ENCODE results near the gene ST14.
"Not testable (repeated sequence)": the region's sequence is repeated elsewhere in the genome, so short reads cannot be mapped to it uniquely, and the experiment has no call there.

Gene ST14

GRCh38 chr11:130223291-130223971, 63.8 kb downstream of the ST14 start:
- no peak for DNase-seq (ENCODE audit: low read depth in 1 of 2, low spot score in 1 of 2)

DNA sequence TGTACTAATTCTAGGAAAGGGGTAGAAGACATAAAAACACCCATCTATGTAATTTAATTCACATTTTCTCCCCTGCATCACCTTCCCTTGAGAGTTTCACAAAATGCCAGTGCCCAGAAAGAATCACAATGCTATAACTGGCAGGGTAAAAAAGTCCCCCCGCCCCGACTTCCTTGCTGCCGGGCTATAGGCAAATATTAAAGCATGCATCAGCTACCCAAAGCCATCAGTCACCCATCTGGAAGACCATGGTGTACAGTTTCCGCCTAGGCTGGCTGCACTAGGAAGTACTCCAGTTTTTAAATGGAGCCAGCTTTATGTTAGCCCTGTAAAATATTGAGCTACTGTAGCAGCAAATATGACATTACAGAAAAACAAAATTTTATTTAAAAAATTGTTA, 67.8 kb downstream of the ST14 start:
- DNase-seq (ENCODE audit: low read depth in 1 of 2, low spot score in 1 of 2), result no peak

DNA sequence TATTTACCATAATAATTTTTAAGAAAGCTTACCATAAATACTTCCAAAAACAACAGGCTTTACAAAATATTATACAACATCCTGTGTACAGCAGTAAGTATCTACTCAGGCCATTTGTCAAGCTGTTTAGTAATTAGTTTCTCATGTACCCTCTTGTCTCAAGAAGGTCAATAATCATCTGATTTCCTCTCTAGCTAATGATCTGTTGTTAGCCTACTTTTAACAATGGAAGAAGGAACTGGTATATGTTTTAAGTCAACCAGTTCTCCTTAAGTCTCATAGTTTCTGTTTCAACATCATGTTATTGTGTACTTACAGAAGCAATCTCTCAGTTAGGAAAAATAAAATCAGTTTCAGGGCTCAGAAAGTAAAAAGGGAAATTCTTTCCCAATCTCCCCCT, 73.9 kb downstream of the ST14 start:
- not testable (repeated sequence) for DNase-seq (ENCODE audit: low read depth in 1 of 2, low spot score in 1 of 2)

- DNase-seq (ENCODE audit: low read depth in 1 of 2, low spot score in 1 of 2), result not testable (repeated sequence)
Observed at GRCh38 chr11:130233888-130234287, 74.3 kb downstream of the ST14 start.

GRCh38 chr11:130234315-130234714, 74.7 kb downstream of the ST14 start:
- no peak for DNase-seq (ENCODE audit: low read depth in 1 of 2, low spot score in 1 of 2)

DNA sequence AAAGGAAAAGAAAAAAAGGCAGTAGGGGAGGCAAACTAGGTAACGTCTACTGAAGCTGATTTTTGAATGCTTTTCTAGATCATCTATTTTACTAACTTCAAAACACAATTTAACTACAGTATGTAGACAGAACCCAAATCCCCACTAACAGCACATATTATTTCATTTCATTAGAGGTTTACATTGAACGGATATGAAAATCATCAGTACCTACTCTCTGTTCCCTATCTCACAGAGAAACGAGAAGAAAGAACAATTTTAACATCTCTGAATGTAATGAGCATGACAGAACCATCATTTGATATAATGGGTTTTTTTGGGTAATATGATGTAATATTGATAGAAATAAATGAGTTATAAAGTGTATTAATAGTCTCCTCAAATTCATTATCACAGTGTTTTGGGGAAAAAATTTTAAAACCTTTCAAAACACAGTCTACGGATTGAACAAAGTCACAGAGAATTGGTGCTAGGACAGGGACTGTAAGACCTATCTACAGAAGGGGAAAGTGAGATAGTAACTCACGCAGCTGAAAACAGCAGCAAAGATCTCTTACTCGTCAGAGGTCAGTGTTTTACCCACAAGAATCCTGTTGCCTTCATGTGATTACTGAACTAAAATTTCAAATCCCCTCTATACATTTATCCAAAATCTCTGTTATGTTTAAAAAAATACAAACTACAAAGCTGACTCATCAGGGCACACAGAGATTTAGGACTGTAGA, 77.9 kb downstream of the ST14 start:
- no peak for DNase-seq (ENCODE audit: low read depth in 1 of 2, low spot score in 1 of 2)

DNA sequence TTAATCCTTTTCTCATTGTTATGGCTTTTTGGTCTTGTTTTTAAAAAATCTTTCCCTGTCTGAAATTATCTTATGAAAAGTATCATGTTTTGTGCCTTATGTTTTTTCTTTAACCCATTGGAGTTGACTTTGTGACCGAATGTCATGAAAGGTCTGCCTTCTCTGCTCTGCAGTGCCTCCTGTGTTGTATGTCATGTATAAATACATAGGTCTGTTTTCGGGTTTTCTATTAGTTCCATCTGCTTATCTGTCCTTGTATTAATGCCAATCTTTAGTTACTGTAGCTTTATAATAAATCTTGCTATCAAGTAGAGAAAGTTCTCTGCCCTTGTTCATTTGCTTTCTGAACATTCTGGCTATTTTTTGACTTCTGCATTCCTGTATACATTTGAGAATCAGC, 82.1 kb downstream of the ST14 start:
- DNase-seq (ENCODE audit: low read depth in 1 of 2, low spot score in 1 of 2), result no peak

GRCh38 chr11:130243816-130244215, 84.2 kb downstream of the ST14 start:
- DNase-seq (ENCODE audit: low read depth in 1 of 2, low spot score in 1 of 2), result no peak

DNA sequence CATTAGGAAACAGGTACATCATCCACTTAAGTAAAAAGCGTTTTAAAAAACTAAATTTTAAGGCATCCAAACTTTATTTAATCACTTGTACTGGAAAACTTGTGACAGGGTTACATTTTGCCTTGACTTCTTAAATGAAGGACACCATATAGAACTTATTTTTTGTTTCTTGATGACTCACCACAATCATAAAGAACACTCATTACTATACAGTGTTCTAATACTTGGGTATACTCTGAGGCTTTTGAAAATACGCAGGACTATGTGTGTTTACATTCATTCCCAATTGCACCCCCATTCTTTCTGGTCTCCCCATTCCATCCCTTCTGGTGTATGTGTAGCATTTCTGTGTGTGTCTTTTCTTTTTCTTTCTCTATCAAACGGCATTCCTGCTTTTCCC, 85.3 kb downstream of the ST14 start:
- DNase-seq (ENCODE audit: low read depth in 1 of 2, low spot score in 1 of 2), result no peak

DNA sequence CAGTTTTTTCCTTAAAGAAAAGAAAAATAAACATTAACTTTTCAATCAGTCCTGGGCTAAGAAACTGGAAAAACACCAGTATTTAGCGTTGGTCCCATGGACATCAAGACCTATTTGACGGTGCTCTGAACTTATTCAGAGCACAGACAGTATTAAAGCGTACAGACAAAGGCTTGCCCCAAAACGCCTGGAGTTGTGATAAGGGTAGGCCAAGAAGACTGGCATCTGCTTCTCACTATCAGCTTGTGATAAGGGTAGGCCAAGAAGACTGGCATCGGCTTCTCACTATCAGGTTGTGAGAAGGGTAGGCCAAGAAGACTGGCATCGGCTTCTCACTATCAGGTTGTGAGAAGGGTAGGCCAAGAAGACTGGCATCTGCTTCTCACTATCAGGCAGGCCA, 85.8 kb downstream of the ST14 start:
- DNase-seq (ENCODE audit: low read depth in 1 of 2, low spot score in 1 of 2), result not testable (repeated sequence)

DNA sequence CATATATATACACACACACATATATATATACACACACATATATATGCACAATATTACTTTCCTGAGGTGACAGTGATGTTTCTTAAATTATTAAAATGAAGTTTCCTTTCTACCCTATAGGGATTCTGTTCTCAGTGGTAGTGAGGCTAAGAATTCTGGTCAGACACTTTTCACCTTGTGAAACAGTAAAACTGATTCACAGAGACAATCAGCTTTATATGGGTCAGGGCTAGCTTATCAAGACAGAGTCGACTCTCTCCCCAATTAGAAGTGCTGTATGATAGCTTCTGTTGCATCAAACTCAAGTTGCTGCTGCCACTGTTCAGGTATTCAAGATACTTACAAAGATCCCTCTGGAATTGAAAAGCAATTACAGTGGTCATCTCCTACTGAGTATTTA, 86.7 kb downstream of the ST14 start:
- no peak for DNase-seq (ENCODE audit: low read depth in 1 of 2, low spot score in 1 of 2)

DNA sequence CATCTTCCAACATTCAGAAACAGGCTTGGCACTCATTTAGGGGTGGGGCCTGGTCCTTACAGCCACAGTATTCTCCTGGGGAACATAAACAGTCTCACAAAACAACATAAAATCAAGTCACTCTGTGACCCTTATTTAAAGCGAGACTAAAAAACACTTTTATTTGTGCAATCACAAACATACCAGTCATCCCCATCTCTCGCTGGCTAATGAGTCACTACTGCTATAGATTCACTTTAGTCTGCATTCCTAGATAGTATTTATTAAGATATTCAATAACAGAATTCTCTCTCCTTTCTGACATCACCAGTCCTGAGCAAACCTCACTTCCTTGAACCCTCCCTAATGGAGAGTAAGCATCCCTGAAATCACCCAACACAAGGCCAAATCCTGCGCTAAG, 87.2 kb downstream of the ST14 start:
- no peak for DNase-seq (ENCODE audit: low read depth in 1 of 2, low spot score in 1 of 2)

GRCh38 chr11:130247319-130247718, 87.7 kb downstream of the ST14 start:
- DNase-seq (ENCODE audit: low read depth in 1 of 2, low spot score in 1 of 2), result no peak

GRCh38 chr11:130249371-130249770, 89.8 kb downstream of the ST14 start:
- no peak for DNase-seq (ENCODE audit: low read depth in 1 of 2, low spot score in 1 of 2)

DNA sequence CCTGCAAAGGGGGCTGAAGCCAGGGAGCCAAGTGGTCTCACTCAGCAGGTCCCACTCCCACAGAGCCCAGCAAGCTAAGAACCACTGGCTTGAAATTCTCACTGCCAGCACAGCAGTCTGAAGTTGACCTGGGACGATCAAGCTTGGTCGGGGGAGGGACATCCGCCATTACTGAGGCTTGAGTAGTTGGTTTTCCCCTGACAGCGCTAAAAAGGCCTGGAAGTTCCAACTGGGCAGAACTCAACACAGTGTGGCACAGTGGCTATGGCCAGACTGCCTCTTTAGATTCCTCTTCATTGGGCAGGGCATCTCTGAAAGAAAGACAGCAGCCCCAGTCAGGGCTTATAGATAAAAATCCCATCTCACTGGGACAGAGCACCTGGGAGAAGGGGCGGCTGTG, 90.3 kb downstream of the ST14 start:
- DNase-seq (ENCODE audit: low read depth in 1 of 2, low spot score in 1 of 2), result not testable (repeated sequence)

DNA sequence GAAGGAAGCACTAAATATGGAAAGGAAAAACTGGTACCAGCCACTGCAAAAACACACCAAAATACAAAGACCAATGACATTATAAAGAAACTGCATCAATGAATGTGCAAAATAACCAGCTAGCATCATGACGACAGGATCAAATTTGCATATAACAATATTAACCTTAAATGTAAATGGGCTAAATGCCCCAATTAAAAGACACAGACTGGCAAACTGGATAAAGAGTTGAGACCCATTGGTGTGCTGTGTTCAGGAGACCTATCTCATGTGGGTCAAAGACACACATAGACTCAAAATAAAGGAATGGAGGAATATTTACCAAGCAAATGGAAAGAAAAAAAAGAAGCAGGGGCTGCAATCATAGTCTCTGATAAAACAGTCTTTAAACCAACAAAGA, 92.2 kb downstream of the ST14 start:
- not testable (repeated sequence) for DNase-seq (ENCODE audit: low read depth in 1 of 2, low spot score in 1 of 2)
